OCI-LY3 (cell line): ENCODE measurements around the gene GALNTL6.

Experiments
- EZH2phosphoT487 ChIP-seq: fragments of 200-600 bp; shearing (Covaris generic); IDR thresholded peaks from 2 replicates; pipeline ENCODE4 v1.6.1; 2018; ENCODE audit warnings: antibody characterized with exemption, mixed run types, low read depth
- TF ChIP-seq, protein P1 (sequence below): fragments of 200-600, 300-600 bp; sonication (generic); IDR thresholded peaks from 2 replicates; pipeline ENCODE4 v1.5.1; 2014; ENCODE audit warnings: antibody characterized with exemption, low read length, low read depth

DNA sequence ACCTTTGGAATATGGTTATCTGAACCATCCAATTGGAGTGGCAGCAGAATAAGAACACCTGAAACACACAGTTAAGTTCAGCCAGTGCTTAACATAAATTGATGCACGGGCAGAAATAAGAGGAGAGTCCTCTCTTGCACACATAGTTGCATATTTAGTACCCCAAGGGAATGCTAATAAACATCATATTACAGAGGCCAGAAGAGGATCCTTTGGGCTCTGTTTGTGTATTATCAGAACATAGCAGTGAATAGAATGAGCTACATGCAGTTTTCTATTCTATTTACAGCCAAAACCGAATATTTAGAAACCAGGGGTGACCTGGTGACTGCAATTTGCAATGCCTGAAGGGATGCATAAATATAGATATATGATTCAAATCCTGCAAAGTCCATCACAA lies 1054.6 kb downstream of the GALNTL6 start:
- TF ChIP-seq, protein P1, sequence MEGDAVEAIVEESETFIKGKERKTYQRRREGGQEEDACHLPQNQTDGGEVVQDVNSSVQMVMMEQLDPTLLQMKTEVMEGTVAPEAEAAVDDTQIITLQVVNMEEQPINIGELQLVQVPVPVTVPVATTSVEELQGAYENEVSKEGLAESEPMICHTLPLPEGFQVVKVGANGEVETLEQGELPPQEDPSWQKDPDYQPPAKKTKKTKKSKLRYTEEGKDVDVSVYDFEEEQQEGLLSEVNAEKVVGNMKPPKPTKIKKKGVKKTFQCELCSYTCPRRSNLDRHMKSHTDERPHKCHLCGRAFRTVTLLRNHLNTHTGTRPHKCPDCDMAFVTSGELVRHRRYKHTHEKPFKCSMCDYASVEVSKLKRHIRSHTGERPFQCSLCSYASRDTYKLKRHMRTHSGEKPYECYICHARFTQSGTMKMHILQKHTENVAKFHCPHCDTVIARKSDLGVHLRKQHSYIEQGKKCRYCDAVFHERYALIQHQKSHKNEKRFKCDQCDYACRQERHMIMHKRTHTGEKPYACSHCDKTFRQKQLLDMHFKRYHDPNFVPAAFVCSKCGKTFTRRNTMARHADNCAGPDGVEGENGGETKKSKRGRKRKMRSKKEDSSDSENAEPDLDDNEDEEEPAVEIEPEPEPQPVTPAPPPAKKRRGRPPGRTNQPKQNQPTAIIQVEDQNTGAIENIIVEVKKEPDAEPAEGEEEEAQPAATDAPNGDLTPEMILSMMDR = no peak
- TF ChIP-seq EZH2phosphoT487 = no peak
